AG09319 (cell line): Measurements from ENCODE around the gene USP10.
A peak's percentile ranks its signal among the peaks of the same experiment; 100 is the strongest.

ENCODE experiments used
- DNase-seq: peaks from one replicate; pipeline ENCODE4 v3.0.0-alpha.2; 2010; ENCODE audit warnings: low read depth; ENCODE audit errors: extremely low read depth
- TF ChIP-seq, protein P1 (sequence below): IDR thresholded peaks from 2 replicates; pipeline ENCODE4 v1.5.1; 2011; ENCODE audit warnings: low read depth, mild to moderate bottlenecking, inconsistent platforms, low read length, moderate library complexity

The USP10 gene

GRCh38 chr16:84817206-84817605, 117.4 kb downstream of the USP10 start:
- TF ChIP-seq, protein P1, sequence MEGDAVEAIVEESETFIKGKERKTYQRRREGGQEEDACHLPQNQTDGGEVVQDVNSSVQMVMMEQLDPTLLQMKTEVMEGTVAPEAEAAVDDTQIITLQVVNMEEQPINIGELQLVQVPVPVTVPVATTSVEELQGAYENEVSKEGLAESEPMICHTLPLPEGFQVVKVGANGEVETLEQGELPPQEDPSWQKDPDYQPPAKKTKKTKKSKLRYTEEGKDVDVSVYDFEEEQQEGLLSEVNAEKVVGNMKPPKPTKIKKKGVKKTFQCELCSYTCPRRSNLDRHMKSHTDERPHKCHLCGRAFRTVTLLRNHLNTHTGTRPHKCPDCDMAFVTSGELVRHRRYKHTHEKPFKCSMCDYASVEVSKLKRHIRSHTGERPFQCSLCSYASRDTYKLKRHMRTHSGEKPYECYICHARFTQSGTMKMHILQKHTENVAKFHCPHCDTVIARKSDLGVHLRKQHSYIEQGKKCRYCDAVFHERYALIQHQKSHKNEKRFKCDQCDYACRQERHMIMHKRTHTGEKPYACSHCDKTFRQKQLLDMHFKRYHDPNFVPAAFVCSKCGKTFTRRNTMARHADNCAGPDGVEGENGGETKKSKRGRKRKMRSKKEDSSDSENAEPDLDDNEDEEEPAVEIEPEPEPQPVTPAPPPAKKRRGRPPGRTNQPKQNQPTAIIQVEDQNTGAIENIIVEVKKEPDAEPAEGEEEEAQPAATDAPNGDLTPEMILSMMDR: no peak
- no peak for DNase-seq

GRCh38 chr16:84817613-84818012, 117.8 kb downstream of the USP10 start:
- TF ChIP-seq, protein P1: no peak
- DNase-seq: no peak

DNA sequence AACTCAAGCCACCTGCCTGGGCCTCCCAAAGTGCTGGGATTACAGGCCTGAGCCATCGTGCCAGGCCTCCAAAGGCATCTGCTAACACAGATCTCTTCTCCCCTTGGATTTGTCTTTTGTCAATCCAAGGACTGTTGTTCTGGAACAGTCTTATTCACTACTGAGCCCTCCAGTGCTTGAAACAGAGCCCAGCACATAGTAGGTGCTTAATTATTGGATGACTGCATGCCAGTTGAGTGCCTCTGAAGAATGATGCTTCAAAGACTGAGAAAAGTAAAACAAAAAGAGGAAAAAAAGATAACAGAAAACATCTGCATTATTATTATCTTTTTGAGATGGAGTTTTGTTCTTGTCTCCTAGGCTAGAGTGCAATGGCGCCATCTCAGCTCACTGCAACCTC, 118.3 kb downstream of the USP10 start:
- TF ChIP-seq, protein P1: no peak
- DNase-seq: no peak

GRCh38 chr16:84818989-84819643, 119.3 kb downstream of the USP10 start:
- TF ChIP-seq, protein P1: no peak
- DNase-seq: no peak

- TF ChIP-seq, protein P1: no peak
- DNase-seq: peak; percentile 74
These were observed 120.0 kb downstream of the USP10 start, which contains the start of gene CRISPLD2 for GRCh38 chr16:84819644-84820304. TSS of gene CRISPLD2 (plus strand) at chr16:84819985. CDS start at chr16:84838496, 18,511 bp downstream.

GRCh38 chr16:84820305-84820684, 120.5 kb downstream of the USP10 start:
- DNase-seq: no peak
- TF ChIP-seq, protein P1: no peak

- TF ChIP-seq, protein P1: no peak
- DNase-seq: no peak
These were observed 121.0 kb downstream of the USP10 start for GRCh38 chr16:84820771-84821170.
